Superior temporal gyrus (tissue), 1 donor: Measurements from ENCODE around the gene XRCC1.
A peak's percentile ranks its signal among the peaks of the same experiment; 100 is the strongest.
"Not testable (repeated sequence)": the region's sequence is repeated elsewhere in the genome, so short reads cannot be mapped to it uniquely, and the experiment has no call there.

Experiments
- DNase-seq: peaks from one replicate; pipeline ENCODE4 v3.0.0-alpha.2; 2016; ENCODE audit errors: extremely low spot score

XRCC1 gene

GRCh38 chr19:43600326-43600725 lies 25.0 kb upstream of the XRCC1 start:
- DNase-seq: peak; percentile 55

DNA sequence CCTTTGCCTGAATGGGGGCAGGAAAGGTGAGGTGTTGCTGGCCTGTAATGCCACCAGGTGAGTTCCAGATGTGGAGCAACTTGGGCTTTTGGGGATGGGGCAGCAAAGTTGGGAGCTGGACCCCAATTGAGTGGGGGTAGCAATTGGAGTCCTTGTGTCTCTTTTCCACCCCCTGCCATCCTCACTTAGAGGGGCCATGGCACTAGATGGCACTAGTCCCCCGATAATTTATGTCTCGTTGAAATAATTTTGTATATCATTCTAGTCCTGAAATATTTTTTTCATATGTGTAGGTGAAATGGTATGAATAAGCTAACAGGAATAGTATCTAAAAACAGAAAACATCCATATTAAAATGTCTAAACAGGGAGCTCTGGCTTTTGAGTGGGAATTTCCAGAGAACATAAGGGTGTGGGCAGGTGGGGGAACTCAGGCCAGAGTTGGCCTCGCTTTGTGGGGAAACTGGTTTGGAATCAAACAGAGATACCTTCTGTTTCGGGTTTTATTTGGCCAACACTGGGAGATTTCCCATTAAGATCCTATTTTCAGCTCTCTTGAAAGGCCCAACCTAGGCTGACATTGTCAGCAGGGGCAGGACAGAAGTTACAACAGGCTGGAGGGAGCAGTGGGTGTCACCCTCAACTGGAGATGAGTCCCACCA lies 24.4 kb upstream of the XRCC1 start:
- DNase-seq: no peak

- DNase-seq: no peak
Observed at GRCh38 chr19:43598445-43599240, 23.3 kb upstream of the XRCC1 start.

- no peak for DNase-seq
Observed at GRCh38 chr19:43597876-43598275, 22.5 kb upstream of the XRCC1 start.

DNA sequence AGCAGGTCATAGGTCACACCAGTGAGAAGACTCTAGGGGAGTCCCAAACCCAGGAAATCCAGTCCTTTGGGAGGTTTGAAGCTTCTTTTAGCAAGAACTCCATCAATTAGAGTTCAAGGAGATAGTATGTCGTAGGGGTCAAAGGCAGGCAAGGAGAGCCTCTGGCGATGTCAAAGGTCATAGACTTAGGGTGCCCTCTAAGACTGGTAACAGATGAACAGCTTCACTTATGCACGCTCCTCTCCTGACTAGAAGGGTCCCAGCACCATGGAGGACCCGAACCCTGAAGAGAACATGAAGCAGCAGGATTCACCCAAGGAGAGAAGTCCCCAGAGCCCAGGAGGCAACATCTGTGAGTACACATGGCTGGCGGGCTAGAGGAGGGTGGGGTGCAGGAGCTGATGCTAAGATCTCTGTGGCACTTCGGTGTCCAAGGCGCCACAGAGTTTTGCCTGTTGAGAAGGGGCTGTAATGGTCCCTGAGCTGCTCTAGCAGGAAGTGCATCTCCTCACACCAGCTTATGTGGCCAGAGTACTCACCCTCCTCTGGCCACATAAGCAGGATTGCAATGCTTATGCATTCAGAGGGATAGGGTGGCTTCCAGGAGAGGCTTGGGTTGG lies 21.6 kb upstream of the XRCC1 start:
- no peak for DNase-seq

DNA sequence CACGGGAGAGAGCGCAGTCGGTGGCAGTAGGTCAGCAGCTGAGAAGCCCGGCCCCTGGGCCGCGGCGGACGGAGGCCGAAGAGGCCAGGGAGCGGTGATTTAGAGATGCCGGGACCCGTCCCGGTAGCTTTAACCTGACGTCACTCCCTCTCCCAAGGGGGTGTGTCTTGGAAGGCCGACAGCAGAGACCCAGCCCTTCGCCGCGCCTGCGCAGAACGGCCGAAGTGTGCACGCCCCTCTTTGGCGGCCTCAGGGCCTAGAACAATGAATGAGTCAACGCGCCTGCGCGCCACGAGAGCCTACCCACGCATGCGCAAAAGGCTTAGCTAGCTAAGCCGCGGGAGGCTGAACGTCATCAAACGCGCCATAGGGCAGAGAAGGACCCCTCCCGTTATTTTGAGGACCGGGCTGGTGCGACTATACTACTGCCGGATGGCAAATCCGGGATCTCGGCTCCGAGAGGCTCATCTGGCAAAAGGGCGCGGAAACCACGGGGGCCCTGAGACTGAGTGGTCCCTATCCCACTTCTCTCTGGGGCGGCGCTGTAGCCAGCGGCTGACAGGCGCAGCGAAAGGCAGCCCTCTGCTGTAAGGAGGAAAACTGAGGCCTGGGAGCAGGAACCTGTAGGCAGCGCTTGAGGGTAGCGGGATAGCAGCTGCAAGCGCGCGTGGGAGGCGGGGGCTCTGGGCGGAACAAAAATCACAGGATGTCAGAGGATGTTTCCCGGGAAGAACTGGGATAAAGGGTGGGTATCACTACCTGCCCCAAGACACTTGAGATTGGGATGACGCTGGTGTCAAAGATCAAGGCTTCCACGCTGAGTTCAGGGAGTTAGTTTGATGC lies 20.9 kb upstream of the XRCC1 start, which contains the start of the genes IRGQ and ZNF576:
Gene IRGQ (minus strand): TSS at position 136 of the 843 bp plus-strand sequence. CDS start 796 bp downstream, outside the sequence.
Gene ZNF576 (plus strand): TSS at position 597 of the 843 bp plus-strand sequence. CDS start 514 bp downstream, outside the sequence.
- DNase-seq: peak; percentile 100

DNA sequence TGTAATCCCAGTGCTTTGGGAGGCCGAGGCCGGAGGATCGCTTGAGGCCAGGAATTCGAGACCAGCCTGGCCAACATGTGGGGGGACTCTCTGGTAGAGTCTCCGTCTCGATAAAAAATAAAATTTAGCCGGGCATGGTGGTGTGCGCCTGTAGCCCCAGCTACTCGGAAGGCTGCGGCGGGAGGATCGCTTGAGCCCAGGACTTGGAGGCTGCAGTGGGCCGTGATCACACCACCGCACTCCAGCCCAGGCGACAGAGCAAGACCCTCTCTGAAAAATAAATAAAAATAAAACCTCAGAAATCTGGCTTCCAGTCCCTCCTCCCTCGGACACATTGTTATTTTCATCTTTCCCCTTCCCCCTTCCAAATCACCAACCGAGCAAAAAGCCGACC lies 20.3 kb upstream of the XRCC1 start:
- DNase-seq: peak; percentile 38

GRCh38 chr19:43594710-43595604 lies 19.6 kb upstream of the XRCC1 start:
- no peak for DNase-seq

DNA sequence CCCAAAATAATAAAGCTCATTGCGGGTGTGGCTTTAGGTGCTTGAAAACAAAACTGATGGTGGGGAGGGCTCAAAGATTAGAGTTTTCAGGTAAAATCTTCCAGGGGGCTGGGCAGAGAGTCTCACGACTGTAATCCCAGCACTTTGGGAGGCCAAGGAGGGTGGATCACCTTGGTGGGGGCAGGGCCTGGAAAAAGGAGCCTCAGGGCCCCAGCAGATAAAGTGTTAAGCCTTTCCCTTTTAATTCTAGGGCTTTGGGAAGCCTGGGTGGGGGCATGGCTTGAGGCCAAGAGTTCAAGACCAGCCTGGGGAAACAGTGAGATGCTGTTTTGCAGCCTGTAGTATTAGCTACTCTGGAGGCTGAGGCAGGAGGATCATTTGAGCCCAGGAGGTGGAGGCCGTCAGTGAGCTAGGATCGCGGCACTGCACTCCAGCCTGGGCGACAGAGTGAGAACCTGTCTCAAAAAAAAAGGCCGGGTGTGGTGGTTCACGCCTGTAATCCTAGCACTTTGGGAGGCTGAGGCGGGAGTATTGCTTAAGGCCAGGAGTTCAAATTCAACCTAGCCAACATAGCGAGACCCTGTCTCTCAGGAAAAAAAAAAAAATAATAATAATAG lies 18.9 kb upstream of the XRCC1 start:
- DNase-seq: no peak

GRCh38 chr19:43592800-43593350 lies 17.5 kb upstream of the XRCC1 start:
- no peak for DNase-seq

- DNase-seq: no peak
Observed at GRCh38 chr19:43591904-43592772, 16.8 kb upstream of the XRCC1 start.

- no peak for DNase-seq
Observed at GRCh38 chr19:43589678-43590077, 14.4 kb upstream of the XRCC1 start.

DNA sequence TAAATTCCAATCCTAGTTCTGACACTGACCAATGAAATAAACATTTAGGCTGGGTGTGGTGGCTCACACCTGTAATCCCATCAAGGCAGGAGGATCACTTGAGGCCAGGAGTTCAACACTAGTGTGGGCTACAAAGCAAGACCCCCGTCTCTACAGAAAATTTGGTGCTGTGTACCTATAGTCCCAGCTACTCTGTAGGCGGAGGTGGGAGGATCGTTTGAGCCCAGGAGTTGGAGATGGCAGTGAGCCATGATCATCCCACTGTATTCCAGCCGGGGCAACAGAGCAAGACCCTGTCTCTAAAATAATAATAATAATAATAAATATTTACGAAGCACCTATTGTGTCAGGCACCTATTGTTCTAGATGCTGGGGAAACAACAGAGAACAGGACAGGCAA lies 13.9 kb upstream of the XRCC1 start:
- no peak for DNase-seq

DNA sequence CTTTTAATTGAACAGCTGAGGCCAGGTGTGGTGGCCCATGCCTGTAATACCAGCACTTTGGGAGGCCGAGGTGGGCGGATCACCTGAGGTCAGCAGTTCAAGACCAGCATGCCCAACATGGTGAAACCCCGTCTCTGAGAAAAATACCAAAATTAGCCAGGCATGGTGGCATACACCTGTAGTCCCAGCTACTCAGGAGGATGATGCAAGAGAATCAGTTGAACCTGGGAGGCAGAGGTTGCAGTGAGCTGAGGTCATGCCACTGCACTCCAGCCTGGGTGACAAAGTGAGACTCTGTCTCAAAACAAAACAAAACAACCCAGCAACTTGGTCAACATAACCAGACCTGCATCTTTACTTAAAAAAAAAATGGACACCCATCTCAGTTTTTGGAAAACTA lies 11.7 kb upstream of the XRCC1 start:
- DNase-seq: not testable (repeated sequence)

- DNase-seq: no peak
Observed at GRCh38 chr19:43586346-43586745, 11.0 kb upstream of the XRCC1 start.

DNA sequence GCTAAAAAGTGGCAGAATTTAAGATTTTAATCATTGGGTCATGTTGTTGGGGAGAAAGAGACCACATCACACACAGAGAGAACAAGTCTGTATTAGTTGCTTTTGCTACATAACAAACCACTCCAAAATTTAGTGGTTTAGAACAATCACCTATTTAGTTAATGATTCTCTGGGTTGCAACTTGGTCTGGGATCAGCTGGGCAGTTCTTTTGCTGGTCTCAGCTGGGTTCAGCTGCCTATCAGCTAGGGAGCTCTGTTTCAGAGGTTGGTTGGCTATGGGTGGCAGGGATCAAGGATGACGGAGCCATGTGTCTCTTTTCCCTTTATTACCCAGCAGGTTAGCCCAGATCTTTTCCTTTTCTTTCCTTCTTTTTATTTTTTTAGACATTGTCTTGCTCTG lies 9.2 kb upstream of the XRCC1 start:
- DNase-seq: no peak

- DNase-seq: no peak
Observed at GRCh38 chr19:43582495-43582894, 7.2 kb upstream of the XRCC1 start.

GRCh38 chr19:43581467-43581866 lies 6.1 kb upstream of the XRCC1 start:
- DNase-seq: no peak

DNA sequence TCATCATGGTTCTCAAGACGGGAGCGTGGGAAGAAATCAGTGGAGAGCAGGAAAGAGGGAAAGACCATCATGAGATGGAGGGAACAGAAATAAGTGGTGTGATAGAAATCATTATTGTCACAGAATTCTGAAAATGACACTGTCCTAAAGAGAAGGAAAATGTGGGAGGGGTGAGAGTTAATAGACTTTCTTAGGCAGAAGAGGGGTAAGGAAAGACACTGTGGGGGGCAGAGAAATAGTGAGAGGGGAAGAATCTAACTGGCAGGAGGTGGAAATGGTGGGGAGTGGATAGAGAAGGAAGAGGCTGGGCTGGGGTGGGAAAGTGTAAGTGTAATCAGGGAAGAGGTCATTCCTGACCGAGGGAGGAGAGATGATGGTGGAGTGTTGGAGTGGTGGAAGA lies 3.5 kb upstream of the XRCC1 start:
- DNase-seq: no peak
